ENCODE data around the gene PCNA. TPM values are rescaled to one million over a fixed set of nuclear protein-coding genes. Genes with fewer than 3 reads are reported as not detected.

The PCNA gene
- total RNA-seq, 1 donor from 2014 or later = 60.8 TPM

DNA sequence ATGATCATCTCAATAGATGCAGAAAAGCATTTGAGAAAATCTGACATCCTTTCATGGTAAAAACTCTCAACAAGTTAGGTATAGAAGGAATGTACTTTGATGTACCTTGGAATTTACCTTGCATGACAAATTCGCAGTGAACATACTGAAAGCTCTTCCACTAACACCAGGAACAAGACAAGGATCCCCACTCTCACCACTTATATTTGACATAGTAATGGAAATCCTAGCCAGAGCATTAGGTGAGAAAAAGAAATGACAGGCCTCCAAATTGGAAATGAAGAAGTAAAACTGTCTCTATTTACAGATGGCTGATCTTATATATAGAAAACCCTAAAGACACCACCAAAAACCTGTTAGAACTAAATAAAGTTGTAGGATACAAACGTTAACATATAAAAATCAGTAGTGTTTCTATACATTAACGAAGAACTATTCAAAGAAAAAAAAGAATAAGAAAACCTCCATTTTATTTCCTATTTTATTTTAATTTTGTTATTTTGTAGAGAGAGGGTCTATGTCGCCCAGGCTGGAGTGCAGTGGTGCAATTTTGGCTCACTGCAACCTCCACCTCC, 26.9 kb downstream of the PCNA start:
- TF ChIP-seq, protein P1, sequence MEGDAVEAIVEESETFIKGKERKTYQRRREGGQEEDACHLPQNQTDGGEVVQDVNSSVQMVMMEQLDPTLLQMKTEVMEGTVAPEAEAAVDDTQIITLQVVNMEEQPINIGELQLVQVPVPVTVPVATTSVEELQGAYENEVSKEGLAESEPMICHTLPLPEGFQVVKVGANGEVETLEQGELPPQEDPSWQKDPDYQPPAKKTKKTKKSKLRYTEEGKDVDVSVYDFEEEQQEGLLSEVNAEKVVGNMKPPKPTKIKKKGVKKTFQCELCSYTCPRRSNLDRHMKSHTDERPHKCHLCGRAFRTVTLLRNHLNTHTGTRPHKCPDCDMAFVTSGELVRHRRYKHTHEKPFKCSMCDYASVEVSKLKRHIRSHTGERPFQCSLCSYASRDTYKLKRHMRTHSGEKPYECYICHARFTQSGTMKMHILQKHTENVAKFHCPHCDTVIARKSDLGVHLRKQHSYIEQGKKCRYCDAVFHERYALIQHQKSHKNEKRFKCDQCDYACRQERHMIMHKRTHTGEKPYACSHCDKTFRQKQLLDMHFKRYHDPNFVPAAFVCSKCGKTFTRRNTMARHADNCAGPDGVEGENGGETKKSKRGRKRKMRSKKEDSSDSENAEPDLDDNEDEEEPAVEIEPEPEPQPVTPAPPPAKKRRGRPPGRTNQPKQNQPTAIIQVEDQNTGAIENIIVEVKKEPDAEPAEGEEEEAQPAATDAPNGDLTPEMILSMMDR (IDR thresholded peaks at IDR 0.05; ENCODE audit: insufficient read depth, low read length, severe bottlenecking) = no peak

DNA sequence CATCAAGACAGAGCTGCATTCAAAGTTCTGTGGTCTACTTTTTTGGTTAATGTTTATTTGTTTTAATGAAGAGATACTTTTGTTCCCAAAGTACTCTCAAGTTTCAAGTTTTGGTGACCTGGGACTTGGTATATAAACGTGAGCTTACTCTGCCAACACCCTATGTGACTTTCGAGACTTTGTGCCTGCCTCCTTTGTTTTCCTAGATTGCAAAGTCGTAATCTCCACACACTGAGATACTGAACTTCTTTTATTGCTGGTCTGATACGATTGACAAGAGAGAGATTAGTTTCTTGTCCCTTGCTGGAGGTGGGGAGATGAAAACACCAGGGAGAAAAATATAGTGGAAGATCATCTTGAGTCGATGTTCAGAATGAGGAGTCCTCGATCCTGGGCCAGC, 27.9 kb downstream of the PCNA start:
- Histone ChIP-seq H3K36me3 (ENCODE audit: control insufficient read depth, insufficient read depth, low read length) (no peaks in the 10 kb centered on the region), H3K4me3 (ENCODE audit: low read depth, low read length) (no peak overlapping the region), H3K27me3 (ENCODE audit: control insufficient read depth, insufficient read depth, low read length) (no peaks in the 10 kb centered on the region)
- FAIRE-seq (no peak), DNase-seq (ENCODE audit: low read depth) (no peak)
- TF ChIP-seq, protein P1 (IDR thresholded peaks at IDR 0.05; ENCODE audit: insufficient read depth, low read length, severe bottlenecking) = no peak

More for the DNA sequence above, 26.9 kb downstream of the PCNA start:
- no peaks in the 10 kb centered on the region for H3K27me3 ChIP-seq (ENCODE audit: control insufficient read depth, insufficient read depth, low read length)
- FAIRE-seq (no peak), DNase-seq (ENCODE audit: low read depth) (no peak)
- H3K36me3 ChIP-seq (ENCODE audit: control insufficient read depth, insufficient read depth, low read length) = no peaks in the 10 kb centered on the region
- H3K4me3 ChIP-seq (ENCODE audit: low read depth, low read length) = no peak overlapping the region

DNA sequence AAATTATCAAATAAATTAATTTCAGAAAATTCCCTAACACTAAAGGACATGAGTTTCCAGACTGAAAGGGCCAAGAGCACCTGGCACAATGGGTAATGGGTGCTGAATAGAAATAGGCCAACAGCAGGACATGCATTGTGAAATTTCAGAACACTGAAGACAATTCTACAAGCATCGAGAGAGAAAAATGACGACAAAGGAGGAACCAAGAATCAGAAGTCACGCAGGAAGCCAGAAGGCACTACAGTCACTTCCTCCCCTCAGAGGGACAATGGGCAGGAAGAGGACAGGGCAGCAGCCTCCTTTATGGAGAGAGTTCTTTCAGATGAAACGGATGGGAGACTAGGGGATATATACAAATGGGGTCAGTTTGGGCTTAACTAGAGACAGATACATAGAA, 29.6 kb downstream of the PCNA start:
- DNase-seq (ENCODE audit: low read depth) = no peak
- no peaks in the 10 kb centered on the region for H3K36me3 ChIP-seq (ENCODE audit: control insufficient read depth, insufficient read depth, low read length)
- no peaks in the 10 kb centered on the region for H3K27me3 ChIP-seq (ENCODE audit: control insufficient read depth, insufficient read depth, low read length)
- FAIRE-seq = no peak
- TF ChIP-seq, protein P1 (IDR thresholded peaks at IDR 0.05; ENCODE audit: insufficient read depth, low read length, severe bottlenecking) = no peak
- no peak overlapping the region for H3K4me3 ChIP-seq (ENCODE audit: low read depth, low read length)

DNA sequence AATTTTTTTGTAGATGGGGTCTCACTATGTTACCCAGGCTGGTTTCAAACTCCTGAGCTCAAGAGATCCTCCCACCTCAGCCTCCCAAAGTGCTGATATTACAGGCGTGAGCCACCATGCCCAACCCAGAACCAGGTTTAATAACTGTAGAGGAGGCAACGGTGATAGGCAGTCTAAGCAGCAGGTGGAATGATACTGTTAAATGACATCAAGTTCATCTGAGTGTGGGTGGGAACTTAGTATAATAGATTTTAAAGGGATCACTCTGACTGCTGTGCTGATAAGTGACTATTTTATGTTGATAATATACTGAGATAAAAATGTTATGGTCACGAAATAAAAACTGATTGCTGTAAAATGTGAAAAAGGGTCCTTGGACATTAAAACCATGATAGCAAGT, 31.1 kb downstream of the PCNA start:
- TF ChIP-seq, protein P1 (IDR thresholded peaks at IDR 0.05; ENCODE audit: insufficient read depth, low read length, severe bottlenecking) = no peak
- FAIRE-seq (no peak), DNase-seq (ENCODE audit: low read depth) (no peak)
- Histone ChIP-seq H3K27me3 (ENCODE audit: control insufficient read depth, insufficient read depth, low read length) (no peaks in the 10 kb centered on the region), H3K4me3 (ENCODE audit: low read depth, low read length) (no peak overlapping the region), H3K36me3 (ENCODE audit: control insufficient read depth, insufficient read depth, low read length) (no peaks in the 10 kb centered on the region)

DNA sequence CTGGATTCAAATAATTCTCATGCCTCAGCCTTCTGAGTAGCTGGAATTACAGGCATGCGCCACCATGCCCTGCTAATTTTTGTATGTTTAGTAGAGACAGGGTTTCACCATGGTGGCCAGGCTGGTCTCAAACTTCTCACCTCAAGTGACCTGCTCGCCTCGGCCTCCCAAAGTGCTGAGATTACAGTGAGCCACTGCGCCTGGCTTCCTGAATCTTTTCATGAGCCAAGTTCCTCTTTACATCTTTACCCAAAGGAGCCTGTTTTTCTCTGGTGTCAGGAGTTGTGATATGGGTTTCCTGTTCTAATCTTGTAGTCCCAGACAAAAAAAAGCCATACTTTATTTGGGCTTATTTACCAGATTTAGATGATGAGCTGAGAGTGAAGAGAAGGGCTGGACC, 34.4 kb downstream of the PCNA start:
- H3K27me3 ChIP-seq (ENCODE audit: control insufficient read depth, insufficient read depth, low read length) = peaks cover 3% of the 10 kb centered on the region
- H3K36me3 ChIP-seq (ENCODE audit: control insufficient read depth, insufficient read depth, low read length) = no peaks in the 10 kb centered on the region
- FAIRE-seq (no peak), DNase-seq (ENCODE audit: low read depth) (no peak)
- H3K4me3 ChIP-seq (ENCODE audit: low read depth, low read length) = no peak overlapping the region
- TF ChIP-seq, protein P1 (IDR thresholded peaks at IDR 0.05; ENCODE audit: insufficient read depth, low read length, severe bottlenecking) = no peak

DNA sequence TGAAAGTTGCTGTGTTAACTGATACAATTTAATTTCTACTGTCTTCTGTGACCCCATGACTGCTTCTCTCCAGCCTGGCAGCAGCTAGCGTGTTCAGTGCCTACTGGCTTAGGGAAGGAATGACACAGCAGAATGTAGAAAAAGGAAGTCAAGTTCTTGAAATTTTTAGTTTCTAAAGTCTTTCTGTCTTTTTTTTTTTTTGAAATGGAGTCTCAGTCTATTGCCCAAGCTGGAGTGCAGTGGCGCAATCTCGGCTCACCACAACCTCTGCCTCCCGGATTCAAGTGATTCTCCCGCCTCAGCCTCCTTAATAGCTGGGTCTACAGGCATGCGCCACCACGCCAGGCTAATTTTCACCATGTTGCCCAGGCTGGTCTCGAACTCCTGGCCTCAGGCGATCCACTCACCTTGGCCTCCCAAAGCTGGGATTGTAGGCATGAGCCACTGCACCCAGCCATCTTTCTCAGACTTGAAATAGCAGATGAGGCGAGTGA, 39.3 kb downstream of the PCNA start:
- H3K4me3 ChIP-seq (ENCODE audit: low read depth, low read length) = no peak overlapping the region
- no peaks in the 10 kb centered on the region for H3K36me3 ChIP-seq (ENCODE audit: control insufficient read depth, insufficient read depth, low read length)
- TF ChIP-seq, protein P1 (IDR thresholded peaks at IDR 0.05; ENCODE audit: insufficient read depth, low read length, severe bottlenecking) = no peak
- no peak for FAIRE-seq
- peaks cover 3% of the 10 kb centered on the region for H3K27me3 ChIP-seq (ENCODE audit: control insufficient read depth, insufficient read depth, low read length)
- DNase-seq (ENCODE audit: low read depth) = no peak
